ENCODE results near the gene EIF4E1B.

EIF4E1B gene

DNA sequence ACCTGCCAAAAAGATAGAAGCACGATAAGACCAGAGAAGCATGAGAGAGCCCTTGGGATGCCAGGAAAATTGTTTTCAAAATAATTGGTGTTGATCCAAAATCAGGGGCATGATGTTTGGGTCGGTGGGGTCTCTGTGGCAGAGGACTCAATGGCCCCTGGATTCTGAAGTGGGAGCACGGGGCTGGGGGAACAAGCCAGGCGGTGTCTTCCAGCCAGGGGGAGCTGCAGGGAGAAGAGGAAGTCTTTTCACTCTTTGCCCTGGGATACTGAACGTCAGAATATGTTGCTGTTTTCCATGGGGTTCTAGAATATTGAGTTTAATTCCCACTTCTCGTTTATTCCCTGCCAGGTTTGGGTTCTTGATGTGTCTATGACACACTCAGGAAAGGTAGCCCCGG lies 37.2 kb downstream of the EIF4E1B start:
- no peak for DNase-seq

DNA sequence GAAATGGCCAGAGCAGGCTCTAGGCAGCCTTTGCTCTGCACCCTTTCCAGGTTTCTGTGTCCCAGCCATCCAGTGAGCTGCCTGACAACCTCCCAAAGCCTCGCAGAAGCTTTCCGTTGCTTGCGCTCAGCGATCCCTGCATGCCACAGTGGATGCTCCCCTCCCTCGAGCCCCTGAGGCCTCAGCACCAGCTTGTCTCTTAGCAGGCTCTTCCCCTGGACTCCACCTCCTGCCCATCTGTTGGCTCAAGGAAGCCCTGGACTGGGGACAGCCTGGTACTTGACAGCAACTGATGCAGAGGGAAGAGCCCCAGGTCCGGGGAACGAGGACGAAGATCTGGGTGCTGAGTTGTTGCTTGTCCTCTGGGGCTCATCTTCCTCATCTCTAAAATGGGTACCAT lies 40.0 kb downstream of the EIF4E1B start:
- DNase-seq = no peak

DNA sequence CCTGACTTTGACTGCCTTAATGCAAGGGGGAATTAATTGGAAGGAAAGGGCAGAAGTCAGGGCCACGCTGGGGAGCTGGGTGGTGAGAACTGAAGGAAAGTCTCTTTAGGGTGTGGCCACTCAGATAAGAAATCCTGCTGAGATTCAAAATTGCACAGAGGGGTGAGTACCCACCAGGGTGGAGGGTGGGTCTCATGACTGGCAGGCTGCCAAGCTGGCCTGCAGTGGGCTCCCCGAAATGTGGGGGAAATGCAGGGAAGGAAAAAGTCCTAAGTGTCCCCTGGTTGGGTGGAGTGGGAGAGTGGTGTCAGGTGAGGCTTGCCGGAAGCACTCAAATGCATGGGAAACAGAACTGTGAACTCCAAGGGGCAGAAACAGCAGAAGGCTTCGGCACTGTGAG lies 40.9 kb downstream of the EIF4E1B start:
- no peak for DNase-seq

DNA sequence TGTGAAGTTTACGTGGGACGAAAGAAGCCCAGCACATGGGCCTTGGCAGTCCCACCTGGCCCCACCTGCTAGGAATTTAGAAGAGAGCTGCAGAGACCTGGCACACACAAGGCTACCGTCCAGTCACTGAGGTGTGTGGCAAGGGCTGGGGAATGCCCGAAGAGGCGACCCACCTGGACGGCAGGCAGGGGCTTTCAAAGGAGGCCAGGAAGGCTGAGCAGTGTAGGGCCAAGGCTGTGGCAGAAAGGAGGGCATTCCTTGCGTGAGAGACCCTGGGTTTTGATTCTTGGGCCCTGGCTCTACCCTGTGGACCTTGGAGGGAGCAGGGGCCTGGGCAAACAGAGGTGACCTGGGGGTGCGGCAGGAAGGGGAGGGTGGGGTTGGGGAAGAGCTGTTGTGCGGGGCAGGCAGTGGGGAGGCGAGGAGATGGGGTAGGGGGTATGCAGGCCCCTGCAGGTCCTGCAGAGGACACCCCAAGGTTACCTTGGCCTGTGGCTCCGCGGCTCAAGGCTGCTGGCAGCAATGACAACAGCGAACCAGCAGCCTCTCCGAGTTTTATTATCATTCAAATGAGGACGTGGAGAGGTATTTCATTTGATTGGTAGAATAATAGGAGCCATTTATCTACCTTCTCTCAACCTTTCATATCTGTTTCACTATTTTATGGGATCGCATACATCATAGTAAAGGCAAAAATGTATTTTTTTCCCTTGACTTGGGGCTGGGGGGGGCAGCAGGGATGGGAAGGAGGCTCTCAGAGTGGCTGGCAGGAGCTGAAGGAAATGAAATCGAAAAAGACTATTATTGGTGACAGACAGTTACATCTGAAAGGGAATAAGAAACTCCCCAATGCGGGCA lies 41.6 kb downstream of the EIF4E1B start:
- no peak for DNase-seq

DNA sequence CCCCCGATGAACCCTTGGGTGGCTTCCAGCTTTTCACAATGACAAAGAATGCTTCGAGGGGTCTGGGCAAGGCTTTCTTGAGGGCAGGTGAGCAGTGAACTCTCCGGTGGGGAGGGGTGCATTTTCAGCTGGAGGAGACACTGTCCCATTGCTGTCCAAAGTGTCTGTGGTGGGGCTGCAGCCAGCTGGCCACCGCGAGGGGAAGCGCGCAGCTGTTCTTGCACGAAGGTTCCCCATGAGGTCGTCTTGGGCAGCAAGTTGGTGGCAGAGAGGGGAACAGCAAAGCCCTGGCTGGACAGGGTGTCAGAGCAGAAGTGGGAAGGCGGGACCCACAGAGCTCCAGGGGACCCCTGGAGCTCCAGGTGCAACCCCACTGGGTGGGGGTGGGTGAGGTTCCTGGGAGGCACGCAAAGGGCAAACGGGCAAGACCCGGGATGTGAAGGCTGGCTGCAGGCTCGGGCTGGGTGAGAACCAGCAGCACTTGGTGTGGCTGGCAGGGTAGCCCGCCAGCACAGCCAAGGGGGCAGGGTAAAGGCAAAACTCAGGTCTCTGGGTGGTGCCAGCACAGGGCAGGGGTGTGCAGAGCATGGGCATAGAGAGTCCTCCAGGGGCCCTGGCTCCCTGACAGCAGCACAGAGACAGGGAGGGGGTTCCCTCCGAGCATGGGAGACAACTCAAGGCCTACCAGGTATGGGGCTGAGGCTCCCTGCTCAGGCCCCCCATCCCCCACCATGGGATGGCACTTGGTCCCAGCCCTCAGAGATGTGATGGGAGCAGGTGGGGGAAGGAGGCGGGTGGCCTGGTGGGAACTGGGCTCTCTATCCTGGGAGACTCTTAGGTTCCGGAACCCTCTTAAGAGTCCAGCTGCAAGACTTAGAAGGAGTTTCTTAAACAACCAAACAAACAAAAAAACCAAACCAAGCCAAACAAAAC lies 43.4 kb downstream of the EIF4E1B start:
- no peak for DNase-seq

DNA sequence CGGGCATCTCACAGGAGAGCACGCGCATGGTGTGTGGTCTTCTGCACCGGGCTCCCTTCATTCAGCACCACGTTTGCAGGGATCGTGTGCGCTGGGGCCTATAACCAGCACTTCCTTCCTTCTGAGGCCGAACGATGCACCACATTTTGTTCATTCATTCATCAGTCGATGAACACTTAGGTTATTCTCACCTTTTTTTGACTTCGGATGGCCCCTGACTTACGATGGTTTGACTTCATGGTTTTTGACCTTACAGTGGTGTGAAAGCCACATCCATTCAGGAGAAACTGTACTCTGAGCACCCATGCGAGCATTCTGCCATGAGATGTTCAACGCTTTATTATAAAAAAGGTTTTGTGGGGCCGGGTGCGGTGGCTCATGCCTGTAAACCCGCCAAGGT lies 44.3 kb downstream of the EIF4E1B start:
- no peak for DNase-seq

DNA sequence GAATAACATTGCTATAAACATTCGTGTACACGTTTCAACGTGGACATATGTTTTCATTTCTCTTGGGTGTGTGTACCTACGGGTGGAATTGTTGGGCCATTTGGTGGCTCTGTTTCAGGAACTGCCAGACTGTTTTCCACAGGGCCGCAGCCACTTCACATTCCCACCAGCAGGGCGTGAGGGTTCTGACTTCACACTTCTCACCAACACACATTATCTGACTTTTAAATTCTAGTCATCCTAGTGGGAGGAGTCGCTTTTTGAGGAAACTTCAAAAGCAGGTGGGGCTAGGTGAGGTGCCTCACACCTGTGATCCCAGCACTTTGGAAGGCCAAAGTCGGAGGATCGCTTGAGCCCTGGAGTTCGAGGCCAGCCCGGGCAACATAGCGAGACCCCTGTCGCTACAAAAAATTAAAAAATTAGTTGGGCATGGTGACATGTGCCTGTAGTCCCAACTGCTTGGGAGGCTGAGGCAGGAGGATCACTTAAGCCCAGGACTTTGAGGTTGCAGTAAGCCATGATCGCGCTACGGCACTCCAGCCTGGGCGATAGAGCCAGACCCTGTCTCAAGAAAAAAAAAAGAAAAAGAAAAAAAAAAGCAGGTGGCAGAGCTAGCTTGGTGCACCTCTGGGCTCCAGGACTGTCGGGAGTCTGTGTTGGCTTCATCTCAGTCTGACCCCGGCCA lies 45.3 kb downstream of the EIF4E1B start:
- no peak for DNase-seq

DNA sequence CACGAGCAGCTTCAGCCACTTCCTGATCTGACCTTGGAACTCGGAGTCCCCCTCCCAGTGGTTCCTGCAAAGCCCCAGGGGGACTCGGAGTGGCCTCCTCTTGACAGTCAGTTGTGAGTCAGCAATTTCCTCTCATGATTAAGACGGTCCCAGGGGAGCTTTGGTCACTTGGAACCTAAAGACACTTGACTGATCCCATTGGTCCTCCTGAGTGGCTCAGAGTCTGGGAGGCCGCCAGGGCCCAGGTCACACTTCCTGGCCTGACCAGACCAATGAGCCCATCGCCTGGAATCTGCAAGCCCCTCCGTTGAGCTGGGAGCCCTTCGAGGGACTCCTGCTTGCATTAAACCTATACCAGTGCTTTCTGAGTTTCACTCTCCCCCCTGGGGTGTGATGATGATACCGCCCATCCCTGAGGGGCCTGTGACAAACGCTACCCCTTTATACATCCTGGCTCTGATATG lies 45.9 kb downstream of the EIF4E1B start:
- DNase-seq = no peak

DNA sequence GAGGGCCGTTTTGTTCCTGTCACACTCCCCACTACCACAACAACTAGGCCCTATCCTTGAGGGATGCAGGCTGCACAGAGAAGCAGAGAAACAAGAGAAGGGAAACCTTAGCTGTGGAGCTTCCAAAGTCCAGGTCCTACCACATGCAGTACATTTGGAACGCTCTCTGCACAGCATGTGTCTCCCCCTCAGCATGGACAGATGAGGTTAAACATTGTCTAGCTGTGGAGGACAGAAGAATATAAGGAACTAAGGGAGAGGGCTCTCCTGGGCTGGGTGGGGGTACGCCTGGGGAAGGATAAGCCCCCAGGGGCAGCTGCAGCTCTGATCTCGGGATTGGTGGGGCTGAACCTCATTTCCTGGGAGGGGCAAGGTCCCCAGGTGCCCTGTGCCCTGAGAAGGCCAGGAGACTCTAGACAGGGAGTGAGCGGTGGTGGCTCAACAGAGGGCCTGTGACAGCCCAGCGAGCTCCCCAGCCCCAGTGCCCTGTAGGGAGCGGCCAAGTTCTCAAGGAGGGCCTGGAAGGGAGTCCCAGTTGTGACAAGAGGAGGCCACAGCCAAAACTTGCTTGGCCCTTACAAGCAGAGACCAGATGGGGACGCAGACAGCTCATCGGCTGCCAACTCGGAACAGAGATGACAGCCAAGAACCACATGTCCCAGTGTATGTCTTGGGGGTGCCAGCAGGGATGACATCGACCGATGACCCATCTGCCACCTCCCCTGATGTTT lies 46.9 kb downstream of the EIF4E1B start:
- no peak for DNase-seq

DNA sequence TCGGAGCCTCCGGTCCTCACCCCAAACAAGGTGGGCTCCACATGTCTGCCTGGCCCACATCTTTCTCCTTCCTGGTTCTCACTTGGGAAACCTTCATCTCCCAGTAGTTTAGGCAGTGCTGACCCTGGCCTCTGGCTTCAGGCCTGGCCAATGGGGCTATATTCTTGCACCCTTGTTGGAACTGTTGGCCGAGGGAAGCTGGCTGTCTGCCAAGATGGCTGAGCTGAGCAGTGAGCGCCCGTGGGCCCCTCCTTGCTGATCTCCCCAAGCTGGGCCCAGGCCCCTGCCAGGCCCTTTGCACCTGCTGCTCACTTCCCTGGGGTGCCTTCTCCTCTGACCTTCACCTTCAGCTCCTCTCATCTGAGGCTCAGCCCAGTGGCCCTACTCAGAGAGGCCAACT lies 48.1 kb downstream of the EIF4E1B start:
- DNase-seq = no peak

DNA sequence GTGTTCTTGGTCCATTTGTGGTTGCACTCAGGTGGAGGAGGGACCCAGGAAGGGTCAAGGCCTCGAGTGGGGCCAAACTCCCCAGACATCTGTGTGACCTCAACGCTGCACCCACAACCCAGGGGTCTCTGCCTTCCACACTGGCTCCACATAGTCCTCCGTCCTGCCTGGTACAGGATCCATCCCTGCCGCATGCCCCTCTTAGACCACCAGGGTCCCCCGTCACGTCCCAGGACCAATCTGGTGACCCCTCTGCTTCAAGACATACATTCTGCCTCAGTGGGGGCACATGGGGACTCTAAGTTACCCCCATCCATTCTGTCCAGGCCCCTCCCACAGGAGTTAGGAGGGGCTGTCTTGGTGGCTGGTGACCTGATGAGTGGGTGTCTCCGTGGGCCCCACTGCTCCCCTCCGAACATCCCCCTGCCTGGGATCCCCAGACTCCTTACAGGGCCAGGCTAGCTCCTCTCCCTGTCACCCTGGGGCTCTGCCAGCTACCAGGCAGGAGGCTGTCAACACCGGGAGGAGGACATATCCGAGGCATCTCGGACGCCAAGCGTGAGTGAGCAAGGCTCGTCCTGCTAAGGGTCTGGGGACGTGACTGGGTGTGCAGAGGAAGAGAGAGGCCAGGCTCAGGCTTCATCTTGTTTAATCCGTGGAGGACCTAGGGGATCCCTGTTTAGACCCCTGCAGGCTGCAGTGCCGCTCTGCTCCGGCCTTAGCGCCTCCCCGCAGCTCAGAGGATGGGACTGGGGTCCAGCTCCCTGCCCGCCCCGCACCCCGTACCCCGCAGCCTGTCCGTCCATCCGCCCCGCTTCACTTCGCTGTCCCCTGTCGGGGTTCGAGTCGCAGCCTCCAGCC lies 49.1 kb downstream of the EIF4E1B start:
- DNase-seq = no peak

DNA sequence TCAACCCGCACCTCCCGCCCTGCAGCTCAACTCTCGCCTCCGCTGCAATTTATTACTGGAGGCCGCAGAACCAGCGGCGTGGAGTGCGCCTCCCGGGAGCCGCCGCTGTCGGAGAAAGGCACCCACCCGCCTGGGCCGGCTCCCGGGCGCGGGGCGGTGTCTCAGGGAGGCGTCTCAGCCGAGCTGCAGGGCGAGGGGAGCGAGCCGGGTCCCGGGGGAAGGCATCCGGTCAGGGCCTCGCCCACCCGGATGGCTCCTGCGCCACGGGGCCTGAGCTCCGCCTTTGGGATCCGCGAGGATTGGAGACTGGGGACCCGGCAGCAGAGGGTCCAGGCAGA lies 49.7 kb downstream of the EIF4E1B start:
- DNase-seq = no peak

DNA sequence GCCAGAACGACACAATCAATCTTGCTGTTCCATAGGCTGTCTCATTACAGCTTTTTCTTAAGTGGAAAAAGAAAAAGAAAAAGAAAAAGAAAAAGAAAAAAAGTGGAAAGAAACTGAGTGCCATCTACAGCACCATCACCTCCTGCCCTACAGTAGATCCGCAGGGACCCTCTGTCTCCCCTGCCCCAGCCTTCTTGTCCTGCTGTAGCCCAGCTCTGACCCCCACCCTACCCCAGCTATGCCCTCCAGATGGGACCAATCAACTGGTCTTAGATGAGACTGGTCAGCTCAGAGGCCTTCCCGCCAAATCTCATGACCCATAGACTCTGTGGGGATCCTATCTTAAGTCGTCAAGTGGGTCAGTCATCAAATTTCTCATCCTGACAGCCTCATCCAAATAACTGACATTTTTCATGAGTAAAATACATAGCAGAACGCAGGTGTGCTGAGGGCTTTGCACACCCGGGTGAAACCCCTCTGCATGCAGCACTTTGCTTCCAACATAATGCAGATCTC lies 51.6 kb downstream of the EIF4E1B start:
- DNase-seq = no peak

DNA sequence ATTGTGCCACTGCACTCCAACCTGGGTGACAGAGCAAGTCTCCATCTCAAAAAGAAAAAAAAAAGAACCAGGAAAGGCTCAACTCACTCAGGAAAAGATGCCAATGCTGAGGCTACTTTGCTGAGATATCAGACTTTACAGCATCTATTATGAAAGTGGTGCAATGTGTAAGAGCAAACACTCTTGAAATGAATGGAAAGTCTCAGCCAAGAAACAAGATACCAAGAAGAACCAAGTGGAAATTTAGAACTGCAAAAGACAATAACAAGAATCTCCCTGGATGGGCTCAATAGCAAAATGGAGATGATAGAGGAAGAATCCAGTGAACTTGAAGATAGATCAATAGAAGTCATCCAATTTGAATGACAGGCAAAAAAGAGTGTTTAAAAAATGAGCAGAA lies 54.5 kb downstream of the EIF4E1B start:
- DNase-seq = no peak

DNA sequence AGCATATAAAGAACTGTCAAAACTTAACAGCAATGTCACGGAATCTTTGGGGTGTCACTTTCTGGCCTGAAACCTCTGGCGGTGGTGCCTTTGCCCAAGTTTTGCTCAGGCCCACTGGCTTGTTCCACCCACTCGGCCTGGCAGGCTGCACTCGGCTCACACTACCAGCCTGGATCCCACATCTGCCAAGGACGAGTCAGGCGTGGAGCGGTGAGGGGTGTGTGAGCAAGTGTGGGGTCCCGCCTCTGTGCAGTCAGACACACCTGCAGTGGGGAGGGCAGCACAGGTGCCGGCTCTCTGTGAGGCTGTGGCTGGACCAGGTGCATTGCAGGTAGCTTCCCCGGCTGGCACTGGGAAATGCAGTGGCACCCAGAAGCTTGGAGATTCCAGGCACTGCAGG lies 56.8 kb downstream of the EIF4E1B start:
- no peak for DNase-seq

DNA sequence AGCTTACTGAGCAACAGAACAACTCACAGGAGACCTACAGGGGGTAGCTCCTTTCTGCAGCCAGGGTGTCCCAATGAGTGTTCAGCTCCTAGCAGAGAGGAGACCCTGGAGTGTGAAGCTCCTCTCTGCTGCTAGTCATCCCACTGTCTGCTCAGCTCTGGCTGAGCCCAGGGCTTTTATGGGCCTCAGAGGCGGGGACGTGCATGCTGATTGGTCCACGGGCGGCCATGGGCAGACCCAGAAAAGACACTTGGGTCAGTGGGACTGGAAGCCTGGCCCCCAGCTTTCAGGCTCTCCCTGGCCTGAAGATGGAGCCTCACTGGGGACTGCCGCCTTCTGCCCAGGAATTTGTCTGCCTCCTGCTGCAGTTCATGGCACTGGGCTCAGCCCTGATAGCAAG lies 57.4 kb downstream of the EIF4E1B start:
- DNase-seq = no peak

DNA sequence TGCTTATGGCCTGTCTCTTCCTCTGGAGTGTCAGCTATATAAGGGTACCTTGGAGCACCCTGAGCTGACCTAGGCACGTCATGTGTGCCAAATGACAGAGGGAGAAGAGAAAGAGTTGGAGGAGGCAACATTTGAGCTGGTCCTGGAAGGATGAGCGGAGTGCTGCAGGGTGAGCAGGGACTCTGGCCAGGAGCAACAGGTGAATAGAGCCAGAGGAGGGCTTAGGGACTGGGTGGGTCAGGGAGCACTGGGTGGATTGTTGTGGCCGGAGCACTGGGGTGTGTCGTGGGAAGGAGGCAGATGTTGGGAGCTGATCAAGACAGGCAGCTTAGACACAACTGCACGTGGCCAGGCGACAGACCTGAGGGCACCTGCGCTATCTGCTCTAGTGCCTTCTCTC lies 60.4 kb downstream of the EIF4E1B start:
- DNase-seq = no peak

DNA sequence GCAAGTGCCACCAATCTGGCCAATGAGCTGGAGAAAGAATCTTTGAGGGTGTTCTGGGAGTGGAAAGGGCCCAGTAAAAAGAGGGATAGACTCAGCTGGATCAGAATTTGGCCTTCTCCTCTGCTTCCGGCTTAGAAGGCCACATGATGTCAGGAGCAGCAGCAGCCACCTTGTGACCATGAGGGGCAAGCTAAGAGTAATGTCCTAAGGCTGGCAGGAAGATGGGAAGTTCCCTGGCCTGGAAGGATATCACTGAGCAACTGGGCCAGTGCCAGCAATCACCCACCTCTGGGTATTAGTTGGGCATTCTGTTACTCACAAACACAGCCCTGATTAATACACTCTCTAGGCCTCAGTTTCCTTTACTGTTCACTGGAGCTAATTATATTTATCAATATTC lies 61.0 kb downstream of the EIF4E1B start:
- DNase-seq = no peak

DNA sequence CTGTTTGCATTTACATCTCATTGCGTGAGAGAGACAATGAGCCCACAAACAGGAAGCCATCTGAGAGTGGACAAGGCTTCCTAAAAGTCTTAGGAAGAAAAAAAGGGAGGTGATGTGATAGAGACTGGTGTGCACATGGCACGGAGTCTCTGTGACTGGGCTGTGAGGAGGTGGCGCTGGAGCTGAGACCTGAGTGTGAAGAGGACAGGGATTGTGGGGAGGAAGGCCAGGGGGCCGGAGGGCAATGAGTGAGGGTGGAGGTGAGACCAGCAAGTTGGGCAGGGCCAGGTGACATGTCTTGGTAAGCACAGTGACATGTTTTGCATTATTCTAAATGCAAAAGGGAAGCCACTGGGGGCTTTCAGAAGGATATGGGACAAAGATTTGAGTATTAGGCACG lies 61.9 kb downstream of the EIF4E1B start:
- DNase-seq = no peak

DNA sequence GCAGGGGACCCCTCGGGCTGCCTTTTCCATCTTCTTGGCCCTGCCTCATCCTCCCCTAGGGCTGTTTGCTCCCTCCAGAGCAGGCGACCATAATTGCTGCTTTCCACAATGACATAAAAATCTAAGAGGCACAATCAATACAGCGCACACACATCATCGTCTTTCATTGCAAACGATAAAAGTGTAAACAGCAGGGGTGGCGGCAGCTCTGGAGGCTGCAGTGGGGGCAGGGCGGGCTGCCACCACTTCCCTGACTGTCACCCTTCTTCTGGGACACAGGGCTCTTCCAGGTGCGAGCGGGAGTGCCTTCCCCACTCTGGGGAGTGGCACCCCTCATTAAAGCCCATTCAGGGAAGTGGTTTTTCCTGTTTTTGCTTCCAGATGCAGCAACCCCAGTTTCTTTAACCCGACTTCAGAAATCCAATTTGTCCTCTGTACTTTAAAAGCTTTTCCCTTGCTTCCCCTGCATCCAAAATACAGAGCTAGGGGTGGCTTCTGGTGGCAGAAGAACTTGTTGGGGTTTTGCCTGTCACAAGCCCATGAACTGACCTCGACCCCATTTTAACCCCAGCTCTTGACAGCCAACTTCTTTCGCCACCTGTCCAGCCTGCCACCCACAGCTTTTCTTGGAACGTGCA lies 62.5 kb downstream of the EIF4E1B start:
- DNase-seq = no peak

DNA sequence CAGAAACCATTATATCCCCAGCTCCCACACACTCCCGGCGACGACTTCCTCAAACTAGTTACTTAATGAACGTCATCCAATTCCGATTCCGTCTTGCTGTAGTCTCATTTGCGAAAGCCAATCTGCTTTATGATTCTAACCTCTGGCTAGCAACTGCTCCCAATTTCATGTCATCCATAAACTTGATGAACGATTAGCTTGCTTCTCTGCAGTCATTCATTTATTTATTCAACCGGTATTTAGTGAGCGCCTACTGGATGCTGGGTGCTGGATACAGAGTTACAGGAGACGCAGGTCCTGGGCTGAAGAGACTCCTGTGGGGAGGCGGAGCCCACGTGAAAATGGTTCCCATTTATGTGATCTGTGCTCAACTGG lies 63.0 kb downstream of the EIF4E1B start:
- DNase-seq = no peak
